Tongue (tissue), 2 donors: Measurements from ENCODE around the gene LAMB2. TPM values are rescaled to one million over a fixed set of nuclear protein-coding genes. Genes with fewer than 3 reads are reported as not detected.

Source experiments
- small RNA-seq: library from RNA; depleted of rRNA; stranded (forward); fragments of <200 nt; gene quantifications from one replicate; pipeline ENCODE3, GENCODE V24; 2014; ENCODE audit warnings: low replicate concordance
- total RNA-seq: library from RNA; depleted of rRNA; stranded (reverse); fragments of >200 nt; gene quantifications from one replicate; pipeline ENCODE4 v1.2.3, GENCODE V29; 2014

LAMB2 gene
- total RNA-seq, 1 donor from 2014 or later = 581 TPM

Small RNA genes lying within 50 kb of the gene (small RNA-seq; reads per million reads assigned to genes)
- gene RN7SL182P = not detected

Other genes with a start within 250 kb of the LAMB2 start
- 21.7 TPM for gene SLC25A20, start 234.2 kb downstream of the LAMB2 start, total RNA-seq
- 116 TPM for gene ARIH2, start 214.2 kb downstream of the LAMB2 start, total RNA-seq
- 37.1 TPM for gene P4HTM, start 142.8 kb downstream of the LAMB2 start, total RNA-seq
- gene WDR6, start 125.7 kb downstream of the LAMB2 start, total RNA-seq = 81.6 TPM
- 35.4 TPM for gene DALRD3, start 114.5 kb downstream of the LAMB2 start, total RNA-seq
- gene NDUFAF3, start 110.9 kb downstream of the LAMB2 start, total RNA-seq = 54.2 TPM
- gene IMPDH2, start 103.7 kb downstream of the LAMB2 start, total RNA-seq = 195 TPM
- 88.7 TPM for gene QRICH1, start 39.0 kb downstream of the LAMB2 start, total RNA-seq
- gene QARS1, start 28.3 kb downstream of the LAMB2 start, total RNA-seq = 301 TPM
- gene USP19, start 12.2 kb downstream of the LAMB2 start, total RNA-seq = 73.0 TPM
- gene CCDC71, start 33.3 kb upstream of the LAMB2 start, total RNA-seq = 16.8 TPM
- 73.4 TPM for gene KLHDC8B, start 38.5 kb upstream of the LAMB2 start, total RNA-seq
- 4.1 TPM for gene C3orf62, start 144.2 kb upstream of the LAMB2 start, total RNA-seq
- gene USP4, start 207.0 kb upstream of the LAMB2 start, total RNA-seq = 25.1 TPM
- gene GPX1, start 225.3 kb upstream of the LAMB2 start, total RNA-seq = 60.0 TPM